KG1 (cell line): Measurements from ENCODE around the gene MAPK8.

Experiments used
- DNase-seq: peaks from one replicate; lab custom pipeline; 2025; lab: John Stamatoyannopoulos, UW

Gene MAPK8

DNA sequence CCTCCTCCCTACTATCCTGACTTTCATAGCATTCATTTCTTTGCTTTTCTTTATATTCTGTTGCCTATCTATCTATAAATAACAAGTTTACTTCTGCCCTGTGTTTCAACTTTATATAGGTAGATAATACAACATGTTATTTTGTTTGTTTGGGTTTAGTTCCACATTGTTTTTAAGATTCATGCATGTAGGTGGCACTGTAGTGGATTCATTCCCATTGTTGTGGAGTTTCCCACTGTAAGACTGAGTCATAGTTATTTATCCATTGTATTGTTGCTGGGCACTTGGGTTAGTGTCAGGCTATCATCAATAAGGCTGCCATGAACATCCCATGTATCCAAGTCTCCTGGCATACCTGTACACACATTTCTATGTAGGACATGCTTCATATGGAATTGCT is 170.7 kb downstream of the MAPK8 start:
- DNase-seq, result no peak

DNA sequence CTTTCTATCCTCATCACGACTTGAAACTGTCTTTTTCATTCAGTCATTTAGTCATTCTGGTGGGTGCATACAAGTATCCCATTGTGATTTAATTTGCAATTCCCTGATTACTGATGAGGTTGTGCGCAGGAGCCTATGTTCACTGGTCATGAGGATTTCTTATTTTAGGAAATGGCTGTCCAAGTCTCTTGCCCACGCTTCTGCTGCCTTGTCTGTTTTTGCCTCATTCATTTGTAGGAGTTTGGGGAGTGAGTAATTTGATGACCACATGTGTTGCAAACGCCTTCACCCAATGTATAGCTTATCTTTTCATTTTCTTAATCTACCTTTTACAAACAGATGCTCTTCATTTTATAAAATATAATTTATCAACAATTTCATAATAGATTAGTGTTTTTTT is 171.1 kb downstream of the MAPK8 start:
- DNase-seq, result no peak

DNA sequence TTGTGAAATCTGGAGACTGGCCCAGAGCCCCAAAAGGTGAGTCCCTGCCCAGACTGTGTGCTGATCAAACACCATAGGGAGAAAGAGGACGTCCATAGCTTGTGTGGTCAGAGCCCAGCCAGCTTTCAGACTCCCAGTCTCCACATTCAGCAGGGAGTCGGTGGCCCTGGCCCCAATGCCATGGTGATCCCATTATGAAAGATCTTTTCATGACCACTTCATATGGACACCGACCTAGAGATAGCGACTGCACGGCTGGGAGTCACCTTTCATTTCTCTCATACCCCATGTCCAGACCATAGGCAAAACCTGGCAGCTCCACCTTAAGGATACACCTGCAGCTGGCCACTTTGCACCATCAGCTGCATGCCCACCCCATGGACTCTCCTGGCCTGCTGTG is 172.0 kb downstream of the MAPK8 start:
- DNase-seq, result no peak

DNA sequence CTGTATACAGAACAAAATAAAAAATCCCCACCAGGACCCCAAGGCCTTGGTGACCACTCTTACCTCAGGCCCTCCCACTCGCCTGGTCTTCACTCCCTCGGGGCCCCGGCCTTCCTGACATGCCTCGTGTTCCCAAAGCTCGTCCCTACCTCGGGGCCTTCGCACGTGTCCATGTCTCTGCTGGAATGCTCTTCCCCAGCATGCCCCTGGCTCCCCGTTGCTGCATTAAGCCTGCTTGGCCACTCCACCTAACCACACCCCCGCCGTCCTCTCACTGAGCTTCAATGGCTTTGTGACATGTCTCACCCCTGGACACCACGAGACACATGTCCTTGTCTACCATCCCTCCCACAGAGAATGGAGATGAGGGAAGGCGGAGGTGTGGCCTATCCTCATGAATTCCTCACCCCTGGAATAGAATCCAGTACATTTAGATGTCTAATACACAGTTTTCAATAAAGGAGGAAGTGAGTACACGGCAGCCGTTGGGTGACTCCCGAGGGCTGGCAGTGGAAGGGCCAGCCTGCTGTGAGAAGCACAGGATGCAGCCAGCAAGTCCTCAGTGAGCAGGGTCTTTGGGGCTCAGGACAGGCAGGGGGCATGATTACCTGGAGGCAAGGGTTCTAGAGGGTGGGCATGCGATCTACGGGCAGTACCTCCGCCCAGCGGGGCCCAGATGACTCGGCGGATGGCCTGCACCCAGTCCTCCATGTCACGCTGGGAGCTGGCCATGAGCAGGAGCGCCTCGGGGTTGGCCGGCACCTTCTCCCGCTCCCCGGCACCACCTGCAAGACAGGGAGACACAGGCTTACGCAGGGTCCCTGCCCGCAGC is 172.7 kb downstream of the MAPK8 start:
- DNase-seq, result no peak

DNA sequence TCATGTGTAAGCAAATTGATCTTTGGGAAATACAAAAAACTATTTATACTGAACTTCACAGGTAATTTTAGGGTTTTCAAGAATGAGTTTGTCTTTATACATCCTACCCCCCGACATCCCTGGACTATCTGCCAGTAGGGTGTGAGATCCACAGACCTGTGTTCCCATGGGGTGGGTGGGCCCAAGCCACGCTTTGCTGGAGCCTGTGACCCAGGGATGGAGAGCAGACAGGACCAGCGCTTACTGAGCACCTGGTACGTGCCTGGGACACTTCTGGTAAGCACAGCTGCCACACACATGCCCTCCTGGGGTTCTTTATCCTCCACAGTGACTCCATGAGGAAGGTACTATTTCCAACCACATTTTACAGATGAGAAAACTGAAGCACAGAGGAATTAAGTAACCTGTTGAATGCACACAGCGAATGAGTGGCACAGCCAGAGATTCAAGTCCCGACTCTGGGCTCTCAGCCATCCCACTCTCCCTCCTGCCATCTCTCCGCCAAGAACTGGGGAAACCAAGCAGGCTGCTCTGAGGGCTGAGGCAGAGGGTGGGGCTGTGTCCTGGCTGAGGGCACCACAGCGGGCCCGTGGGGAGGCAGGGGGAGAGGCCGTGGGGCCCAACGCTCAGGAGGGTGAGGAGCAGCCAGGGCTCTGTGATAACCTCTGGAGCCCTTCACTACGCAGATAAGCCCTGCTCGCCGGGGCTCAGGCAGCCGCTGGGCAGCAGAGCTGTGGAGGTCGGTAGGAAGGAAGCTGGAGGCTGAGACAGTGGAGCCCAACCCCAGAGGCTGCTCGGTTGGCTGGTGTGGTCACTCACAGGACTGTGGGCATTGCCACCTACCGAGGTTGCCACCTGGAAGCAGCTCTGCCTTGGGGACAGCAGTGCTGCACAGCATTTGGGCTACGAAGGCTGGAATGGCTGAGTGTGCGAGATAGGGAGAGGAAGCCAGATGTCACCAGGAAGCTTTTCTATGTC is 174.2 kb downstream of the MAPK8 start:
- DNase-seq, result no peak

DNA sequence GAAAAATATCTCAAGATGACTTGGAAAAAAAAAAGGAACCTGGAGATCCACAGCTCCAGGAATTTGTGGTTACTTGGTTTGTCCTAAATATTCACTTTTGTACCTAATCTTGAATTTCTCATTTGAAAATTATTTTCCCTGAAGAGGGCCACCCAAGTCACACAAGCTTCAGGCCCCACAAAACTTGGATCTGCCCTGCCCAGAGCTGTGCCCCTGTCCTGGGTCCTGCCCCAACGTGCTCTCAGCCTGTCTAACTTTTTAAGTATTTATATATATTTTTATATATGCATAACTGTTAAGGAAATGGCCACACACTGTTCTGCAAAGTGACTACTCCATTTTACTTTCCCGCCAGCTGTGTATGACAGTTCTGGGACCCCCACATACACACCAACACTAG is 174.9 kb downstream of the MAPK8 start:
- no peak for DNase-seq

DNA sequence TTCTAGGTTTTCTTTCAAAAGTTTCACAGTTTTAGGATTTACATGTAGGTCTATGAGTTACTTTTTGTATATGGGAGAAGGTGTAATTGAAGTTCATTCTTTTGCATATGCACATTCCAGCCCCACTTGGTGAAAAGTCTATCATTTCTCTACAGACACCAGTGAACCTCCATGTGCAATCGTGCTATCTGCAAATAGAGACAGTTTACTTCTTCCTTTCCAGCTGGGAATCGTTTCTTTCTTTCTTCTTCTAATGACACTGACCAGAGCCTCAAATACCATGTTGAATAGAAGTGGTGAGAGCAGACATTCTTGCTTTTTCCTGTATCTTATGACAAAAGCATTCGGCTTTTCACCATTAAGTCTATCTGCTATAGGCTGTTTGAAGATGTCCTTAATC is 175.7 kb downstream of the MAPK8 start:
- no peak for DNase-seq

DNA sequence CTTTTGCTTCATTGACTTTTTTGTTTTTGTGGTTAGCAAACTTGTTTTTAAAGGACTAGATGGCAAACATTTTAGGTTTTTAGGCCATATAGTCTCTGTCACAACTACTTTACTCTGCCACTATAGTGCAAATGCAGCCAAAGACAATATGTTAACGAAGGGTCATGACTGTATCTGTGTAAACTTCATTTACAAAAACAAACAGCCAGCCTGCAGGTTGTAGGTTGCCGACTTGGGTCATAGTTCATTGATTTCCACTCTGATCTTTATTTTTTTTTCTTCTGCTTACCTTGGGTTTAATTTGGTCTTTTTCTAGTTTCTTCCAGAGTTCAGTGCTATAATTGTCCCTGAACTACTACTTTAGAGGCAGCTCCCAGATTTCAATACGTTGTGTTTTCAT is 178.4 kb downstream of the MAPK8 start:
- no peak for DNase-seq

DNA sequence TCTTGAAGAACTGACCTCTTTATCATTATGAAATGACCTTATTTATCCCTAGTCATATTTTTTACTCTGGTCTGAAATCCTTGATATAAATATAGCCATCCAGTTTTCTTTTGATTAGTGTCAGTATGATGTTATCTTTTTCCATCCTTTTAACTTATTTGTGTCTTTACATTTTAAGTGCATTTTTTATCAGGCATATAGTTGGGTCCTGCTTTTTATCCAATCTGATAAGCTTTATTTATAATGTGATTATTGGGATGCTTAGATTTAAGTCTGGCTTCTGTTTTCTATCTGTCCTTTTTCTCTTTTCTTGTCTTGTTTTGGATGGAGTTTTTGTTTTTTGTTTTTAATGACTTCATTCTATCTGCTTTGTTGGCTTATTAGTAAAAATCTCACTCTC is 179.2 kb downstream of the MAPK8 start:
- no peak for DNase-seq

DNA sequence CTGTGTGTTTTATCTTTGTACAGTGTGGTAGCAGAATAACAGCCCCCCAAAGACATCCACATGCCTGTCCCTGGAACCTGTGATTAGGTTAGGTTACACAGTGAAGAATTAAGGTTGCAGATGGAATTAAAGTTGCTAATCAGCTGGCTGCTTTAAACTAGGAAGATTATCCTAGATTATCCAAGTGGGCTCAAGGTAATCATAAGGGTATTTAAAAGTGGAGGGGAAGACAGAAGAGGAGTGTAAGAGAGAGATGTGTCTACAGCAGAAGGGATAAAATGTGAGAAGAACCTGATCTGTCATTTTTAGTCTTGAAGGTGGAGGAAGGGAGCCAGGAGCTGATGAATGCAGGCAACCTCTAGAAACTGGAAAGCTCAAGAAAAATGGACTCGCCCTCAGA is 180.8 kb downstream of the MAPK8 start:
- DNase-seq, result no peak
